GM21786 (cell line): ENCODE results near the gene RPGR.

Source experiments
- ATAC-seq: cut with Tn5 transposase; IDR thresholded peaks from one replicate; pipeline ENCODE4 v1.9.1; 2021; ENCODE audit not compliant: unreplicated experiment

RPGR gene

DNA sequence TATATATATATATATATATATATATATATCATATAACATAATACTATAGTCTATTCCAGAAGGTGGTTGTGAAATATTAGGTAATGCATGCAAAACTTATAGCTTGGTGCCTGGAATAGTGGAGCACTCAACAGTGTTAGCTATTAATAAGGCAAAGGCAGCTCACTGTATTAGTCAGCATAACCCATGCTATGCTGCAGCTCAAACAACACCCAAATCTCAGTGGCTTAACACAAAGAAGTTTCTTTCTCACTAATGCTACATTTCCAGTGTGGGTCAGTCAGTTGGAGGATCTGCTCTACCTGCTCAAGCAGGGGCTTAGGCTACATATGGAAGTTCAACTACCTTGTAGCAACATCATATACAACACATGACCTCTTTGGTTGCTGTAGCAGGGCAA is 5.2 kb upstream of the RPGR start:
- peak; percentile 70 for ATAC-seq

DNA sequence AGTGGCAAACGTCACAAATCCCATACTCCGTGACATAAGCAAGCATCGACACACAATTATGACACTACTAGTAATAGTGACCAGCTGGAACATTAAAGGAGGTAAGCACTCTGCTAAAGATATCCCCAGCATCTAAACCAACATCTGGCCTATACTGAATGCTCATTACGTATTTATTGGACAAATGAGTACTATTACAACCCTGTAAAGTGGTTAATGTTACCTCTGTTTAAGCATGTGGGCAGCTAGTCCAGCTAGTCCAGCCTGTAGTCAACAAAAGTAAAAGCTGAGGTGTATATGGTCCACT is 419 bp upstream of the RPGR start:
- no peak for ATAC-seq

DNA sequence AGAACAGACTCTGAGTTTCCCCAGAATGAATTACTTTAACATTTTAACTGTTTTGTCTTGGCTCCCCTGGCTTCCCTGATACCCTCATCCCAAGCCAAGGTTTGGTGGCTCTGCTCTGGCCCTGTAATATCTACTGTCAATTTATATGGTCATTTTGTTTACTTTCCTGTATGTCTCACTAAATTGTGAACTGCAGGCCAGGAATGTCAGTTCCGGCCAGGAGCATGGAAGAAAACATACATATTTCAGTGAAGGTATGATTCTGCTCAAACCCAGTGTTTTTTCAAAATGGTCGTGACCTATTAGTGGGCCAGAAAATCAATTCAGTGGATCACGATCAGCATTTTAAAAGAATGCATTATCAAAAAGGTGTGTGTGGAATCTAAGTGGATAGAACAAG is 1.2 kb downstream of the RPGR start:
- no peak for ATAC-seq

DNA sequence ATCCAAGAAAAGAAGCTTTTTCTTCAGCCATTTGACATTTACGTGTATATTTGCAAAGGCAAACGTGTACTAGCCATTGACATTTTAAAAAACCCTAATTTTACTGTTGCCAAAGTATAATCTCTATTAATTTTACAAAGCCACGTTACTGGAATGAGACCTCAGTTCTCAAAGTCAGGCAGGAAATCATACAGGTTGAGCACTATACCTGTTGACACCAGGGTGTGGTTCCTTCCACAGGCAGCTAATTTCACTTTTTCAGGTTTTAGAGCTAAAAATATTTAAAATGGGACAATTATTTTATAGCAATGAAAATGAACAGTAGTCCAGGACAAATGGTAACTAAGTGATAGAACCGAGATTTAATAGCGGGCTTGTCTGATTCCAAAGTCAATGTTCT is 6.5 kb downstream of the RPGR start:
- no peak for ATAC-seq

DNA sequence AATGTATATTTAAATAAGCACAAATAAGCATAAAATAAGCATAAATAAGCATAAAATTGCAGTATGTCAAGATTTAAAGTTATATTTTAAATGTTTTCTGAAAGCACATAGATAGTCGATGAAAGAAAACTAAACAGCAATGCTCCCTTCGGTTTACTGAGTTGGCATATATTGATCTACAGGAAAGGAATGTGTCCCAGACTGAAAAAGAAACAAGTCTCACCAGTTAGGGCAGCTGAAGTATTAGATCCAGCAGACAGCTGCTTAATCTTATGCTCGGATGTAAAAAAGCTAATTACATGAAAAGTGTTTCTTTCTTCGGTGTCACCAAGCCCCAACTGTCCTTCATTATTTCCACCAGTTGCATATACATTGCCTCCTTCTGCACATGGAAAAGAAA is 8.7 kb downstream of the RPGR start:
- ATAC-seq: no peak

DNA sequence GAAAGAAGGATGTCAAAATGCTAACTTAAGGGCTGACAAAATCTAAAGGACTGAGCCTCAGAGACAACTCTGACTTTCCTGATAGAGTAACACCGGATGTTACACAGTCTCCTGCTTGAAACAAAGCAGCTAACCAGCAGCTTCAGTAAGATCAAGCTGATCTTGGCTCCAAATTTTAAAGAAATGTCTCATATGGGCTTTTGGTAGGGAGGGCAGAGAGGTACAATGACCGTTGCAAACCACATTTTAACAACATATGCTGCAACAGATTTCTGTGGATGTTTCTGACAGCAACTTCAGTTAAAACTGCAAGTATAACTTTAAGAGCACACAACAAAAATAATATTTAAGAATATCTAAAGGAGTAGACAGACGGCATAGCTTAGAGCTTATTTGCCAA is 9.1 kb downstream of the RPGR start:
- no peak for ATAC-seq

DNA sequence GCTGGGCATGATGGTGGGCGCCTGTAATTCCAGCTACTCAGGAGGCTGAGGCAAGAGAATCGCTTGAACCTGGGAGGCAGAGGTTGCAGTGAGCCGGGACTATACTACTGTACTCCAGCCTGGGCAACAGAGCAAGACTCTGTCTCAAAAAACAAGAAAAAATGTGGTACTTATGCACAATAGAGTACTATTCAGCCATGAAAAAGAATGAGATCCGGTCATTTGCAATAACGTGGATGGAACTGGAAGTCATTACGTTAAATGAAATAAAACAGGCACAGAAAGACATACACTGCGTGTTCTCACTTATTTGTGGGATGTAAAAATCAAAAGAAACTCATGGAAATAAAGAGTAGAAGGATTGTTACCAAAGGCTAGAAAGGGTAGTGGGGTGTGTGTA is 12.1 kb downstream of the RPGR start:
- ATAC-seq: no peak

DNA sequence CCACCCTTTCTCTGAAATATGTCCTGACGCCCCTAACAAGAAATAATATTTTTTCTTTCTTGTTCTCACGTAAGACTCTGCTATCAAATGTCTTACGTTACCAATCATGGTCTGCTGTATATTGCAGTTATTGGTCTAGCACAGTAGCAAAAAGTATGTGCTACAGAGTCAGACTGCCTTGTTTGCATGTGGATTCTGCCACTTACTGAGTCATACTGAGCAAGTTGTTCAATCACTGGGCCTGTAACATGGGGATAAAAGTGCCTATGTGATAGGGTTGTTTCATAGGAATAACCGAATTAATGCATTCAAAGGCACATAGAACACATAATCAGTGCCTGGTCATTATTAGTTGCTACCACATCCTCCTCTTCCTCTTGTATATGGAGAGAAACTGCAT is 14.1 kb downstream of the RPGR start:
- no peak for ATAC-seq

DNA sequence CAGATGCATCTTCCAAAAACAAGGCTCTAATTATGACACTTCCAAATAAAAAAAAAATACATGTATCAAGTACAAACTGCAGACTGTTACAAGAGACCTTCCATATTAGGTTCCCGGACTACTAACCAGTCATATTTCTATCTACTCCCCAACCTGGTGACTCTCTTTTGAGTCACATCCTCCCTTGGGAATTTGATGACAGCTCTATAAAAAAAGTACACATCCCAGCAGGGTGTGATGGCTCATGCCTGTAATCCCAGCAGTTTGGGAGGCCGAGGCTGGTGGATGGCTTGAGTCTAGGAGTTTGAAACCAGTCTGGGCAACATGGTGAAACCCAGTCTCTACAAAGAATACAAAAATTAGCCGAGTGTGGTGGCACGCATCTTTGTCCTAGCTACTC is 14.9 kb downstream of the RPGR start:
- no peak for ATAC-seq

DNA sequence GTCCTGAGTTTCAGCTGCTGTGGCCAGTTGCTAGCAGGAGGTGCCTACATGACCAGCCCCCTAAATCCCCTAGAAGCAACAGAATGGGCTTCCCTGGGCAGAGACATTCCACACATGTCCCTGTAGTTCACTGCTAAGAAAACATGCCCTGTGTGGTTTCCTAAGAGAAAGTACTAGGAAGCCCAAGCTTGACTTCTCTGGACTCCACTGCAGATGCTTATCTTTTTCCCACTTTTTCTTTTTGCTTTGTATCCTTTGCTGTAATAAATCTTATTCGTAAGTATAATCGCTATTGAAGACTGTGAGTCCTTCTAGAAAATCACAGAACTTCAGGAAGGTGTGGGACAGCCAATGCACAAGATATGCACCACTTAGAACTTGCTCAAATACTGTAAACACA is 15.6 kb downstream of the RPGR start:
- ATAC-seq: no peak

DNA sequence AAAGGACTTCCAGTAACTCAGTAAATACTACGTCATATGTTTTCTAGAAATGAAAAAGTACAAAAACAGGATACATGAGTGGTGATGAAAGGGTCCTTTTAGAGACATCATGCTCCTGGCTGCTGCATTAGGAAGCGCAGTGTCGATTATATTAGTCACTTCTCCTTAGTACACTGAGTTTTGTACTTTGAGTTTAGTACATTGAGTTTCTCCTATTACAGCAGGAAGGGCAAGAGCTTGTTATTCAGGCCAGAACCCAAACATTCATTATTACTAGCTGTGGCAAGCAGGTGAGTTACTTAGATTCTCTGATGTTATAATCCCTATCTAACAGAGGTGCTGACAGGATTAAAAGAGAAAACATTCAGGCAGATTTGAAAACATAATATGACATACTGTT is 21.3 kb downstream of the RPGR start:
- ATAC-seq: no peak

DNA sequence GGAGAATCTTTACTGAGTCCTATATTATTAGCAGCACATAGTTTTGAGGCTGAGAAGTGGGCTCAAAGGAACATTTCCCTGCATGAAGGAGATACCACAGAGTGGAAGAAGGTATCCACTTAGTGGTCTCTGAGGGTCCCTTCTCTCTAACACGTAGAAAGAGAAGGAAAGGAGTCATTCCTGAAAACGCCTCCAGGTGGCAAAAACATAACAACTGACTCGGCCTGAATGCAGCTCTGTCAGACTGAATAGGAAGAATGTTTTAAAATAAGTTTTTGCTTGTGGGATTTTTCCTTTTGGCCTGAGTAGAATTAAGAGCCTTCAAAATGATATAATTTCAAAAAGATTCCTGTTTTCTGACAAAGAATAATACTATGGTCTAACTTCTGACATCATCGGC is 23.3 kb downstream of the RPGR start:
- no peak for ATAC-seq

DNA sequence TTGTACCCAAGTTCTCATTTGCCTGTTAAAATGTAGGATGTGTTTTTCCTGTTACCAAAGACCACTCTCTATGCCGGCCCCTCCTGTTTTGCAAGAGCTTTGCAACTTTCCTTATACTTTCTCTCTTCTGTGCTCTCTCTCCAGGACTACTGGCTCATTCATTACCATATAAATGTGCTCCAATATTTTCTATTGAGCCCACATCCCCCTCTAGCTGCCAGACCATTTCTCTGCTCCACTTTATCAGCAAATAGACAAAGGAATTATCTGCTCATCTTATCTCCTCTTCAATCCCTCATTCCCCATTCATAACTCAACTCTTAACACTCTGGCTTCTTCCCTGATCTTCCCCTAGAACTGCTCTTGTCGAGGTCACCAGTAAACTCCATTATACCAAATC is 33.6 kb downstream of the RPGR start:
- no peak for ATAC-seq

DNA sequence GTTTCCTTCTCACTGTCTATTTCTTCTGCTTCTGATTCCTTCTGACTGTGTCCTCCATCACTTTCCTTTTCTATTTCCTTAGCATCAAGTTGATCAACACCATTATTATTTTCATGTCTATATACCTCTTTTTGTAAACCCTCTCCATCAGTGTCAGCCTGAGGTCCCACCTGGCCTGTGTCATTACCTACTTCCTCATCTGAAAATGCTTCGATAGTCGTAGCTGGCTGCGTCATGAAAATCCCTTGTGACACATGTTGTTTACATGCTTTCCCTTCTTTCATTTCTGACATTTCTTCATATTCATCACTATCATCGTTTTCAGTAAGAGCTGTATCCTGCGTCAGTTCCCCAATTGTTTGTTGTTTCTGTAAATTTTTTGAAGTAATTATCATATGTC is 39.6 kb downstream of the RPGR start:
- no peak for ATAC-seq

DNA sequence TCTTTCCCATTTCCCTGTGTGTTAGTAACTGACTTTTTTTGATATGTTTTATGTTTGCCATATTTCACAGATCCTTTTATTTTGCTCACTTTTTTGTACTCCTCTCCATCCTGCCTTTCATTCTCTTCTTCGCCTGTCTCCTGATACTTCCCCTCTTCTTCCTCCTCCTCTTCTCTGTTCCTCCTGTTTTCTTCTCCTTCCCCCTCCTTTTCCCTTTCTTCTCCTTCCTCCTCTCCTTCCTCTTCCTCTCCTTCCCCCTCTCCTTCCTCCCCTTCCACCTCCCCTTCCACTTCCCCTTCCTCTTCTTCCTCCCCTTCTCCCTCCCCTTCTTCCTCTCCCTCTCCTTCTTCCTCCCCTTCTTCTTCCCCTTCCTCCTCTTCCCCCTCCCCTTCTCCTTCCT is 41.7 kb downstream of the RPGR start:
- no peak for ATAC-seq

DNA sequence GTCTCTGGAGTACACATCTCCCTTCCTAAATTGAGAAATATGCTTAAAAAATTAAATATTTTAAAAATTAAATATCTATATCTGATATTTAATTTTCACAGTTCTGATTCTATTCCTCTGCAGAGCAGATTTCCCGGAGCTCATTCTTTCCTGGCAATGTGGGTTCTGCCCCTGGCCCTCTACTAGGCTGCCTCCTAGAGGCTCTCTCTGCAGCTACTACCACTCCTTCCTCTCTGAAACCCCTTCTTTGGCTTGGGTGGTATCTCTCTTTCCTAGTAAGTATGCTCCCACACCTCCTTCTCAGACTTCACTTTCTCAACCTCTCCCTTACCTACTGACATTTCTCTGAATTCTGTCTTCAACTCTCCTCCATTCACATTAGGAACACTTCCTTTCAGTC is 45.3 kb downstream of the RPGR start:
- no peak for ATAC-seq

DNA sequence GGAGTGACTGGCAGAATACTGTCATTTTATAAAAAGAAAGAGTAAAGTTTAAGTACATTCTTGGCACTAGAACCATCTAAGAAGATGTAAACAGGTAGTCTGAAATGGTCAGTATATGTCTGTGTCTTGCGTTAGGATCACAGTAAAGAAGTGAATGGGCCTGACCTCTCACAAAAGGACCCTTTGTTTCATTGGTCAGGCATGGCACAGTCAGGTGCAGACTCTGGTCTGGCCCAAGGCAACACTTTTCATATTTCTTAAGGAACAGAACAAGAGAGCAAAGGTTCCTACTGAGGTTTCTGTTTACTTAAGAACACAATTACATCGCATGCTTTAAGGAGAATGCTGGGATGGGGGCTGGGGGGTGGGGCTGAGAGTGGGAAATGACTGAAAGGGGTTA is 48.1 kb downstream of the RPGR start:
- no peak for ATAC-seq

DNA sequence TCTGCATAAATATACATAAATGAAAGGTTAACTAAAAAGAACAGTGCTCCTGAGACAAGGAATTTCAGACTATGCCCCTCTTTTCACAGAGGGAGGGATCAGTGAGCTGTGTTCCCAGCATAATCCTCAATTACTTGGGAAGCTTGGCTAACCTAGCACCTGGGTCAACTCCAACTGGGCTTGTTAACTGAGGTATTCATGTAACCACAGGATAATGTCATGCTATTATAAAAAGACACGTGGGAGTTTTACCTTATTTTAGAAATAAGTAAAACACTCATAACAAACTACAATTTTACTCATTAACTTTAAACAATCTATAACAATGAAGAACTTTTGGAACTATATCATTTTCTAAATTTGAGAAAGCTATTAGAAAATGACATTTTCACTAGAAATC is 48.6 kb downstream of the RPGR start:
- no peak for ATAC-seq

DNA sequence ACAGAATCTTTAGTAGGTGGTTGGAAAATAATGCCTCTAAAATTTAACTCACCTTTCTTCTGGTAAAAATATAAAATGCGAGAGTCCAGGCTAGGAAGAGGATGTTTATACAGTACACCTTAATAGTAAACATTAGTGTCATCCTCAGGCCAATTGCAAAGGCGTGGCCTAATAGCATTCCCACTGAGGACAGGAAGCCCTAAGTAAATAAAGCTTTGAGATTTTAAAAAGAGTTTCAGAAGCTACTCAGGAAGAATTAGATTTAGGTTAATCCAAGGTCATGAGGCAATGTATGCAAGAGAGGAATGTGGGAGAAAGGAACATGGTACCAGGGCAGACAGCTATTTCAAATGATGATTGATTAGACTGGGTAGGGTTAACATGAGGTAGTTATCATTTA is 49.5 kb downstream of the RPGR start:
- no peak for ATAC-seq

DNA sequence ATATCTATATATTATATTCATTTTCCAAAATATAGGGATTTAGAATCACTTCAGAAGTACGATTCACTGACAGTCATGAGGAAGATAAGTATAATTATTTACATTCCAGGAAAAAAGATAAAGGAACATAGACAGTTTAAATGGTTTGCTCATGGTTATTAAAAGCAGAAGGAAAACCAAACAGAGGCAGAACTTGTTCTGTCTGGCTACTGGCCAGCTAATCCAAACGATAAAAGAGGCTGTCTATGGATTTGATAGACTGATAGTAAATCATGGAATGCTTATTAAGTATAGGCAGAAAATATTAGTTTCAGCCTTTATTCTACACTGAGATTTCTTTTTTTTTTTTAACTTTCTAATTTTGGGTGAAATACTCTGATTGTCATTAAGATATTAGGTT is 50.2 kb downstream of the RPGR start:
- ATAC-seq: no peak

DNA sequence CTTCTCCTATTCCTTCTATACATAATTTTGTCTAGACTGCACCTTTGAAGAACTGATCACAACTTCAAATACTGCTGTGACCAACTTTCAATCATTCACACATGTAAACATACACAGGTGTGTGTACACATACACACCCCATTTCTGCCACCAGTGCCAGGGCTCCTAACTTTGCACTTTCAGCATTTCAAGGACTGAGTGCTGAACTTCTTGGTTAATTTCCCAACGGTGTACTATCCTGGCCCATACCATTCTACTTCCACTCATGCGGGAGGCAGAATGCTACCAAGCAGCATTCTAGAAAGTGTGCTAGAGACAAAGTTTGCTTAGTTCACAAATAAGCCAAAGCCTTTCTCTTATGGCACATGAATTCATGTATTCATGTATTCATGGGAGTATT is 51.2 kb downstream of the RPGR start:
- ATAC-seq: no peak

DNA sequence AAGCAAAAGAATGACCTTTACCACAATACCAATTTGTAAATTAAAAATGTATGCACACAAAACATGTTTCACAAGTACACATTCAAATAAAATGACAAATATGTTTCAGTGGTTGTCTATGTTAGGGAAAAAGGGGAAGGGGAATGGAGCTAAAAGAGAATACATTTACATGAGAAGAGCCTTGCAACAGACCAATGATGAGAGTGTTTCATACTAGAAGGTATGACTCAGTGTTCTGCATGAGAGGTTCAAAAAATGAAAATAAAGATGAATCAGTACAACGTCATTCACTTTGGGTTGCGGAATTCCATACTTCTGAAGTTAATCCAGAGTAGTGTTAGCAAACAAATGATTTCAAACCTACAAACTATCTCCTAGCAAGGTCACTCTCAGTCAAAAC is 51.7 kb downstream of the RPGR start:
- peak; percentile 39 for ATAC-seq

DNA sequence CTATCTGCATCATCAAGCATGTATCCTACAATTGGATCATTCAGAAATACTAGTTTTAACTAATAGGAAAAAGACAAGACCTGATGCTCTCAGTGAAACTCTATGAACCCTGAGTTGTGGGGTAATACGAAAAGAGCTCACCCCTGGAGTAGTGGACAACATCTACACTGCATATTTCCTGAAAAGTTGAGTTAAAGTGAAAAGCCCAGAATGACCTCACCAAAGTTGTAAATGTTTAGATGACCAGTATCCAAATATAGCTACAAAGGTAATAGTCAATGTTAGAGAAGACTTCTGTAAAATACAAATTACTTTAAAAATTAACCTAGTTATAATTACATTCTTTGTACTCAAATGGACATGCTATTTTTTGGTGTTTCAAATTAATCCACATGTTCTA is 53.9 kb downstream of the RPGR start:
- peak; percentile 37 for ATAC-seq

DNA sequence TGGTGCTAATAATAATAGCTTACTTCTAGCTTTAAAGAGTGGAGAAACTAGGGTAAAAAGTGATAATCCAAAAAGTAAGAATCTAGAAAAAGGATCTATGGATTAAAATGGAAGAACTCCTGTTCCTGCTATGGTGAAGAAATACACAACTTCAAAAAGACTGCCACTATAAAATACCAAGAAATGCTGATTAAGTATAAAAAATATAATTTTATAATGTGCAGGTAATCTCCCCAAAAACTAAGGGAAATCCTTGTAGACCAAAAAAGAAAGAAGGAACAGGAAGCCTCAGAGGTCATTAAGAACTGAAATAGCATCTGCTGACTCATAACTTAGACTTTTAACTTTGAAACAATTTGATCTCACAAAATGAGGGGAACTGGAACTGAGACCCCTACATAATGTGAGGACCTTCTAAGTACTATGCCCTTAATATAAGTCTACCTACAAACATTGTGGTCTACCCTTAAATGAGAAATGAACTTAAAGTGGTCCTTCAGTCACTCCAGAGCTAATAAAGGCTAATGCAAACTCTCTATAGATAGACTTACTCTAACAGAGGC is 56.1 kb downstream of the RPGR start:
- ATAC-seq: peak; percentile 79
